GM19238 (cell line): ENCODE data around the gene ADGRB2.

Experiments
- DNase-seq: peaks from one replicate; pipeline ENCODE4 v3.0.0; 2011; ENCODE audit warnings: low spot score; ENCODE audit not compliant: insufficient read length

ADGRB2 gene, protein sequence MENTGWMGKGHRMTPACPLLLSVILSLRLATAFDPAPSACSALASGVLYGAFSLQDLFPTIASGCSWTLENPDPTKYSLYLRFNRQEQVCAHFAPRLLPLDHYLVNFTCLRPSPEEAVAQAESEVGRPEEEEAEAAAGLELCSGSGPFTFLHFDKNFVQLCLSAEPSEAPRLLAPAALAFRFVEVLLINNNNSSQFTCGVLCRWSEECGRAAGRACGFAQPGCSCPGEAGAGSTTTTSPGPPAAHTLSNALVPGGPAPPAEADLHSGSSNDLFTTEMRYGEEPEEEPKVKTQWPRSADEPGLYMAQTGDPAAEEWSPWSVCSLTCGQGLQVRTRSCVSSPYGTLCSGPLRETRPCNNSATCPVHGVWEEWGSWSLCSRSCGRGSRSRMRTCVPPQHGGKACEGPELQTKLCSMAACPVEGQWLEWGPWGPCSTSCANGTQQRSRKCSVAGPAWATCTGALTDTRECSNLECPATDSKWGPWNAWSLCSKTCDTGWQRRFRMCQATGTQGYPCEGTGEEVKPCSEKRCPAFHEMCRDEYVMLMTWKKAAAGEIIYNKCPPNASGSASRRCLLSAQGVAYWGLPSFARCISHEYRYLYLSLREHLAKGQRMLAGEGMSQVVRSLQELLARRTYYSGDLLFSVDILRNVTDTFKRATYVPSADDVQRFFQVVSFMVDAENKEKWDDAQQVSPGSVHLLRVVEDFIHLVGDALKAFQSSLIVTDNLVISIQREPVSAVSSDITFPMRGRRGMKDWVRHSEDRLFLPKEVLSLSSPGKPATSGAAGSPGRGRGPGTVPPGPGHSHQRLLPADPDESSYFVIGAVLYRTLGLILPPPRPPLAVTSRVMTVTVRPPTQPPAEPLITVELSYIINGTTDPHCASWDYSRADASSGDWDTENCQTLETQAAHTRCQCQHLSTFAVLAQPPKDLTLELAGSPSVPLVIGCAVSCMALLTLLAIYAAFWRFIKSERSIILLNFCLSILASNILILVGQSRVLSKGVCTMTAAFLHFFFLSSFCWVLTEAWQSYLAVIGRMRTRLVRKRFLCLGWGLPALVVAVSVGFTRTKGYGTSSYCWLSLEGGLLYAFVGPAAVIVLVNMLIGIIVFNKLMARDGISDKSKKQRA (N-terminal part only)

DNA sequence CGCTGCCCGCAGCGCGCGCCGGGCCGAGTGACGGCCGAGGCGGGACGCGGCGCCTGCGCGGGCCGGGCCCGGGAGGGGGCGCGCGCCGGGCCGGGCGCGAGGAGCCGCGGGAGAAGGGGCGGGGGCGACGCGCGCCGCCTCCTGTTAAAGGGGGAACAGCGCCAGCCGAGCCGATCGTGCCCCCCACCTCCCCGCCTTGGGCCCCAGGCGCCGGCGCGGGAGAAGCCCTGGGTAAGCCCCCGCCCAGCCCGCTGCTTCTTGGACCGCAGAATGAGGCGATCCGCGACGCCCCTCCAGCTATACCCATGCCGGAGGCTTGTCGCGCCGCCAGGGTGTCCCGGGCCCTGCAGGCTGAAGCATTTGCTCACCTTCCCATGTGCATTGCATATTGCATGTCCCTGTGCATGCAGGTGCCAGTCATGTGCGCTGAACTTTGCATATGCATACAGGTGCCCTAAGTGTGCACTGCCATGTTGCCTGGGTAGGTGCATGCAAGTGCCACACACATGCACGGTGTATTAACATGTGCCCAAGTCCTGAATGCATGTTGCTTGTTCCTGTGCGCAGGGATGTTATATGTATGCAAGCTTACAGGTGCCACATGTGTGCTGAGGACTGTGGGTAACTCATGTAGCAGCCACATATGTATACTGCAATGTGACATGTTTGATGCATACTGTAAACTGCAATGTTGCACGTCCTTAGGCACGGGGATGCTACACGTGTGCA, at the start of gene ADGRB2:
Gene ADGRB2, minus strand, starts transcription at position 29 of the 729 bp plus-strand sequence. CDS start 7,119 bp downstream, outside the sequence.
- no peak for DNase-seq

DNA sequence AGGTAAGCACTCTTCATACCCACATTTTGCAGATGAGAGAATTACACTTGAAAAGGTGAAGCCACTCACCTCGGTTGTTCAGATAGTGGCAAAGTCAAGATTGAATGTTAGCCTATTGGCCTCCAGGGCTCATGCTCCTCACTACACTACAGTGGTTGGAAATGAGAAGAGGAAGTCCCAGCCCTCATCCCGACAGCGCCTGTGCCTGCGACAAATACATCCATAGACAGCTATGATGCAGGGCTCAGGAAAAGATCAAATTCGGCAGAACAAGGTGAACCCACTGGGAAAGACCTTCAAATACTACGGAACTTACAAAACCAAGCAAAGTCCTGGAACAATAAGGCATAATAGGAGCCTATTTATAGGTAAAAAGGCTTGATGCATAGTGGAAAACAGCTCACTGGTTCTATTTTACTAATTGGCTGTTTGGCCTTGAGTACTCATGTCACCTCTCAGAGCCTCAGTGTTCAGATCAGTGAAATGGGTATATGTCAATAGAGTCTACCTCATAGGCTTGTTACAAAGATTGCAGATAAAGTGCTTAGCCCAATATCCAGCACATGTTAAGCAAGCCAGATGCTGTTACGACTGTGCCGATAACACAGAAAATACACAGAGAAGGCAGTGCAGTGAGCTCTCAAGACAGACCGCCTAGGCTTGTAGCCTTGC, 48.2 kb upstream of the ADGRB2 start:
- no peak for DNase-seq

DNA sequence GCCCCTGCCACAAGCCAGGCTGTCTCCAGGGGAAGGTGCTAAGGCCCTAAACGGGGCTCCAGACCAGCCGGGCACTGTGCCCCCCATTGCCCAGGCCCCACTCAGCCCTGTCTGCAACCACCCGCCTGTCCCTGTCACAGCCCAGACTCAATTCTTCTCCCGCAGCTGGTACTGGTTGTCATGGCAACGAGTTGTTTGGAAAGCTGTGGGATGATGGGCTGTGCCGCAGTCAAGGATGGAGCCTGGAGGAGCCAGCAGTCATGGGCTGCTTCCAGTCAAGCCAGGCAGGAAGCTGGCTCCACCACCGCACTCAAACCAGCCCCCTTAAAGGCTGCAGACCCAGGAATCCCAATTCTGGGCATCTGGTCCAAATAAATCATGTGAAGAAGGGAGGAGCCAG, 47.5 kb upstream of the ADGRB2 start:
- DNase-seq = no peak

DNA sequence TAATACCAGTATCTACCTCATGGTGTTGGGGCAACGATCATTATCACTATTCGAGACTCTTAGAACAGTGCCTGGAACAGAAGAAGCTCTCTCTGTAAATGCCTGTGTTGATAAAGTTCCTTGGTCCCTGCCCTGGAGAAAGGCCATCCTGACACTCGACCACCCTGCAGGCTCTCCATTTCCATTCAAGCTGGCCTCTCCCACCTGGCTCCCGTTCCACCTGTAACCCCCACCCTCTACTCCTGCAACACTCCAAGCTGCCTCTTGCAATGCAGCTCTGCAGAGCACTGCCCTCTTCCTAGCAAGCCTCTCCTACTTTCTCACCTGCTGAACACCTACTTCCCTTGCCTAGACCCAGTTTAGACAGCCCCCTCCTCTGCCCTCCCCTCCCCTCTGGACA, 45.6 kb upstream of the ADGRB2 start:
- DNase-seq = no peak

DNA sequence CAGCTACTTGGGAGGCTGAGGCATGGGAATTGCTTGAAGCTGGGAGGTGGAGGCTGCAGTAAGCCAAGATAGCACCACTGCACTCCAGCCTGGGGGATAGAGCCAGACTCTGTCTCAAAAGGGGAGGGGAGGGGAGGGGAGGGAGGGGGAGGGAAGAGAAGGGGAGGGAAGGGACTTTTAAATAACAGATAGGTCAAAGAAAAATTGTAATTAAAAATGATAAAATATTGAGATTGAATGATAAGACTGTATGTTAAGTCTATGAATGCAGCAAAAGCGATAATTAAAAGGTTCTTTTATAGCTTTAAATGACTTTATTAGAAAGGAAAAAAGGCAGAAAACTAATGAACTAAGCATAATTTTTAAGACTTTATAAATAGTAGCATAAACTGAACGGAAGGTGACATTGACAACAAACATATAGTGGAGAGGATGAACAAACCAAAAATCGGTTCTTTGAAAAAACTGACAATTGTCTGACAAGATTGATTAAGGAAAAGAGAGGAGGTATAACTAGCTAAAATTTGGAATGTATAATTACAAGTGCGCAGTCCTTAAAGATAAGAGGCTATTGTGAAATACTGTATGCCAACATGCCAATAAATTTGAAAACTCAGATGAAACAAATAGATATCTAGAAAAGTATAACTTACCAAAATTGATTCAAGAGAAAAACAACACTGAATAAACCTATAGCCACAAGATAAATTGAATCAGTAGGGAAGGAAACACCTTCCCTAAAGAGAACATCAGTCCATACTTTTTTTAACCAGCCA, 43.3 kb upstream of the ADGRB2 start:
- DNase-seq = no peak

DNA sequence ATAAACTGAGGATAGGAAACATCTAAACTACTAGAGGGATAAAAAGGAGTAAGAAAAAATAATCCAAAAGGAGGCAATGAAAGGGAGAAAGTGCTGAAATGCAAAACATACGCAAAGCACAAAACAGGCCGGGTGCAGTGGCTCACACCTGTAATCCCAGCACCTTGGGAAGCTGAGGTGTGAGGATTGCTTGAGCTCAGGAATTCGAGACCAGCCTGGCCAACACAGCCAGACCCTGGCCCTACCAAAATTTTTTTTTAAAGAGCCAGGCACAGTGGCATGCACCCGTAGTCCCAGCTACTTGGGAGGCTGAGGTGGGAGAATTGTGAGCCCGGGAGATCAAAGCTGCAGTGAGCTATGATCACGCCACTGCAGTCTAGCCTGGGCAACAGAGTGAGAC, 41.2 kb upstream of the ADGRB2 start:
- DNase-seq = no peak

DNA sequence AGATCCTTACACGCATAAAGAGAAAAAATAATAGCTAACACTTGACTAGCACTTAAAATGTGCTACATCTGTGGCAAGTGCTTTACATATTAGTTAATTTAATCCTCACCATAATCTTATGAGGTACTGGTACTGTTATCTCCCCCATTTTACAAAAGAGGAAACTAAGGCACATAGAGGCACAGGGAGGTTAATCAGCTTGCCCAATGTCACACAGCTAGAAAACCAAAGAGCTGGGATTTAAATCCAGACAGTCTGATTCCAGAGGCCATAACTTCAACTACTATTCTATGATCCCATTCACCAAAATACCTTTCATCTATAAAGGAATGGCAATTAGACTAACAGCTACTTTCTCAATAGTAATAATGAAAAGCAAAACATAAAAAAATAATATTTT, 40.0 kb upstream of the ADGRB2 start:
- DNase-seq = no peak

DNA sequence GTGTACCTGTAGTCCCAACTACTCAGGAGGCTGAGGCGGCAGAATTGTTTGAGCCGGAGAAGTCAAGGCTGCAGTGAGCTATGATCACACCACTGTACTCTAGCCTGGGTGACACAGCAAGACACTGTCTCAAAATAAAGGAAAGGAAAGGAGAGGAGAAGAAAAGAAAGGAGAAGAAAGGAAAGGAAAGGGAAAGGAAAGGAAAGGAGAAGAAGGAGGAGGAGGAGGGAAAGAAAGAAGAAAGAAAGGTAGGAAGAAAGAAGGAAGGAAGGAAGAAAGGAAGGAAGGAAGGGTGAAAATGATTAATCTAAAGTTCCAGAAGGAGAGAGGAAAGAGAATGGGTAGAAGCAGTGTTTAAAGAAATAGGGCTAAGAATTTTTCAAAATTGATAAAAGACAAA, 39.5 kb upstream of the ADGRB2 start:
- no peak for DNase-seq

DNA sequence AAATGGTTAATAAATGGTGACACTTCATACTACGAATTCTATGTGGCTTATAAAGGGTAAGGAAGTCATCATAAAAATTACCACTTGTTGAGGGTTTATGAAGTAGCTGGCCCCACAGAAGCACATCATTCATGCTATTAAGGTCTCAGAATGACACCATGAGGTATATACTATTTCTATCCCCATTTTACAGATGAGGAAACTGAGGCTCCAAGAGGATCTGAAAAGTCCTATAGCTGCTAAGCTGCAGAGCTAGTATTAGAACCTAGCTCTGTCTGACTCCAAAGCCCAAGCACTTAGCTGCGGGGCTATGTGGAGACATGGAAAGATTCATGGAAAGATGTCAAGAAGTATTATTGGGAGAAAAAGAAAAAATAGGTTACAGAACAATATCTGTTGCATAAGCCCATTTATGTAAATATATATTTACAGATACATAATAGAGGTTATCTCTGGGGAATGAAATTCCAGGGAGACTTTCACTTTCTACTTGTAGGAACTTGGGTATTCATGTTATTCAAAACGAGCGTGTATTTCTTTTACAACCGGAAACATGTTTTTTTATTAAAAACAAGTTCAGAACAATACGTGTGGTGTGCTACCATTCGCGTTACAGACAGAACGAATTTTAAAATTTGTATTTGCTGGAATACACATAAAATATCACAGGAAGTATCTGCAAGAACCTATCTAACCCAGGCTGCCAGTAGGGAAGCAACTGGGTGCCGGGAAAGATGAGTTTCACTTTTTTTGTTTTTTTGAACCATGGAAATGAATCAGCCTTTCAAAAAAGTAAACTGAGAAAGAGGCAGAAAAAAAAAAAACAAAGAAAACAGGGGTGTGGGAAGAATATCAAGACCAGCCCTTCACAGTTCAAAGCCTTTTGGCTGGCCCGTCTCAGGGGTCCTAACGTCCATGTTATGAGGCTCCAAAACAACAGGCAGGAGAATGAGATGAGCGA, 38.3 kb upstream of the ADGRB2 start:
- DNase-seq = no peak

DNA sequence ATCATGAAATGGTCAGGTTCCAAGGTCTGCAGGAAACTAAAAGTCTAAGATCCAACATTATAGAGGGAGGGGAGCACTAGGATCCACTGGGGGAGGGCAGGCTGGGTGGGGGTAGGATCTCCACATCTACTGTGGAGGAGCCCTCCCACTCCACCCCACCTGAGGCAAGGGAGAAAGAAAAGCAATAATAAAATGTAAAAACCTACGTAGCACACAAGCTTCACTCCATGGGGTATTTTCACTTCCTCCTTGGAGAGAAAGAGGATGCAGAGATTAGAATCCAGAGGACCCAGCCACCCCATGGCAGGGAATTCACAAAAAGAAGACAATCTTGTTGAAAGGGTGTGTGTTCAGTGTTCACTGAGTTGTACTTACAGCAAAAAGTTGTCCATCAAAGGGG, 37.3 kb upstream of the ADGRB2 start:
- DNase-seq = no peak

DNA sequence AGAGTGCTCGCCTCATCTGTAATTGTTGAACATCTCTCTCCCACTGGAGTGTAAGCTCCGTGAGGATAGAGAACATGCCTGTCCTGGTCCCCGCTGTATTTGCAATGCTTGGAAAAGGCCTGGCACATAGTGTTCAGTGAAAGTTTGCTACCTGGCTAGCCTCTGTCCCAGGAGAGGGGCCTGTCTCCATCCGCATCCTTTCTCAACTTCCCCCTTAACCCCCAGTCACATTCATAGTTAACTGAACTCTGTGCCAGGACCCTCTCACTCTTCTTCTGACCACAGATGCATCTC, 36.5 kb upstream of the ADGRB2 start:
- no peak for DNase-seq

DNA sequence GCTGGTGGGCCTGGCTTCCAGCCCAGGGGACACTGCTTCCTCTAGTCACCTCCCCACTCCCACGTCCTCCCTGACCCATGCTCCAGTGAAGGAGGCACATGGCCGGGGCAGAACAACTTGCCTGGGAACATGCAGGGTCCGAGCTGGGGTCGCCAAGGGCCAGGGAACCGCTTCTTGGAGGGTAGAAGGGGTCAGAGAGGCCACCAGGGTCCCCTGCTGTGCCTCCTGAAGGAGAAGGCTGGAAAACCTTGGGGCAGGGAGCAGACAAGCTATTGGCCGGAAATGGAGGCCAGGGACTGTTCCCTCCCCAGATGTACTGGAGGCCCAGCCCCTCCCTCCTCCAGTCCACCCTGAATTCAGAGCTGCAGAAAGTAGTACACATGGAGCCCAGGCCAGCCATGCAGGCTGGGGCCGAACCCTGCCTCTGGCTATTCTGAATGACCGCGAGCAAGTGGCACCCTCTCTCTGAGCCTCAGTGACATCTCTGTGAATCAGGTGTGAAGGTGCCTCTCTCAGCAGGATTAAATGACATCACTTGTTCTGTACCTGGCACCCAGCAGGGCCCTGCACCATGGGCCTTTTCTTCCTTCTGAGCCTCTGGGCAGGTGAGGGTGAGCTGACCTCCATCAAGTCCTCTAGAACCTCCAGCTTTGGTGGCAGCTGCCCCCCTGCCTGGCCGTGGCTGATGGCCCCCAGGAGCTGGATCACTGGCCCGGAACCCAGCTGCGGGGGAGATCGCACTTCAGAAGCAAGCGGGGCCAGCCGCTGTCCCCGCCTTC, 35.9 kb upstream of the ADGRB2 start:
- no peak for DNase-seq

DNA sequence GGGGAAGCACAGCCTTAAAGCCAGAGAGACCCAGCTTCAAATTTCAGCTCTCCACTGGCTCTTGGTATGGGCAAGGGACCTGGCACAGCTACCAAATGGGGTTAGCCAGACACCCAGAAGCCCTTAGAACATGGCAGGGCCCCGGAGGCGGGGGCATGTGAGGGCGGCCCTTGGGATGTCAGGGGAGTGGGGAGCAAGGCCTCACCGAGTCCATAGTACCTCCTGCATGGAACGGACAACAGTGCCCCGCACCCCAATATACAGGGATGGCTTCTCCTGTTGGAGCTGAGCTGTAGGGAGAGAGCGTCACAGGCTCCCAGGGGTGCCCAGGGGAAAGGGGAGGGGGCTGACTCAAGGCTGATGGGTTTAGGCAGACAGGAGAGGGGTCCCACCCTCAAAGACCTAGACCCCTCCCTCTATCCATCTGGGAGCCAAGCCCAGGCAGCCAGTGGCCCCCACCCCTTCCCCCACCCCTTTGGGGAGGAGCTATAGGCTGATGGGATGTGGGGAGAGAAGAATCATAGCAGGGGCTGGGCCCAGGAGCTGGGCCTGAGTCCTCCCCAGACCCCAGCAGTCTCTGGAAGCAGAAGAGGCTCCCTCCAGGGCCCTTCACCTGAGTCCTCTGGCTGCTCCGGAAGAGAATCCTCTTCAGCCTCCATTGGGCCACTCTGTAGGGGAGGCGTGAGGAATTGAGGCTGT, 35.2 kb upstream of the ADGRB2 start:
- DNase-seq = no peak

DNA sequence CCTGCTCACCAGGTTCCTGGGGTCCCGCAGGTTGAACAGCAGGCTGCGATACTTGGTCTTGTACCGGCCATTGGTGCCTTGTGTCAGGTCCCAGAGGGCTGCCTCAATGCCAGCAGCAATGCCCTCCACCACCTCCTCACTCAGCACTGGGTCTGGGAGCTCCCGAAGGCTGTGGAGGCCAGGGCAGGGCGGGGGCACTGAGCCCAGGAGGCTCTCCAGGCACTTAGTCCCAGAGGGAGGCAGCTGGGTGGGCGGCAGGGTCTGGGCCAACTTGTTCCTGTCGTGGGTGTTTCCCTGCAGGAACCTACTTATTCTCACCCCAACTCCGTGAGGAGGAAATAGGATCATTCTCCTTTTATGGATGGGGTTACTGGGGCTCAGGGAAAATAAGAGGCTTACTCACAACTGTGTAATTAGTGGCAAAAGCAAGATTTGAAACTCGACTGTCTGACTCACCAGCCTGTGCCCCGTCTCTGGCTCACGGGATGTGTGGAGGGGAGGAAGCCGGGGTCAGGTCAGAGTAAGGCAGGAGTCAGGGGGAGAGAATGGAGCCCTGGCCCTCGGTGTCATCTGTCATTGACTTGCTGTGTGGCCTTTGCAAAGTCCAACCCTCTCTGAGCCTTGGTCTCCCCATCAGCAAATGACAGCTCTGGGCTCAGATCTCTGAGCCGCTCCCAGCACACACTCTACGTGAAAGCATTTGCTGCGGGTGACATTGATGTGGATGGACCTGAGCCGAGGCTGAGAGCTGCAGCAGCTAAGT, 34.5 kb upstream of the ADGRB2 start:
- DNase-seq = no peak

DNA sequence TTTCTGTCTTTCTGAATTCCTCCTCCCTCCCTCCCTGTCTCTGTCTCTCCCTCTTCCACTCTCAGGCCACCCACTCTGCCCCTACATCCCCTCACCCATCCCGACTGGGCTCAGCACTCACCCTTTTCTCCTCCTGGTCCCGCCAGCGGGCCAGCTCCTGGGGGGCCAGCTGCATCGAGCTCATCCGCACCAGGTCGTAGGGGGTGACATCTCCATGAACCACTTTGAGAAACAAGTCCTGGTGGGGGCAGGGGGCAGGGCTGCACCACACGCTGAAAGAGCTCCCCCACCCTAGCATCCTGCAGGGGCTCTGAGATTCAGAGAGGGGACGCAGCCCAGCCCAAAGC, 33.9 kb upstream of the ADGRB2 start:
- no peak for DNase-seq

DNA sequence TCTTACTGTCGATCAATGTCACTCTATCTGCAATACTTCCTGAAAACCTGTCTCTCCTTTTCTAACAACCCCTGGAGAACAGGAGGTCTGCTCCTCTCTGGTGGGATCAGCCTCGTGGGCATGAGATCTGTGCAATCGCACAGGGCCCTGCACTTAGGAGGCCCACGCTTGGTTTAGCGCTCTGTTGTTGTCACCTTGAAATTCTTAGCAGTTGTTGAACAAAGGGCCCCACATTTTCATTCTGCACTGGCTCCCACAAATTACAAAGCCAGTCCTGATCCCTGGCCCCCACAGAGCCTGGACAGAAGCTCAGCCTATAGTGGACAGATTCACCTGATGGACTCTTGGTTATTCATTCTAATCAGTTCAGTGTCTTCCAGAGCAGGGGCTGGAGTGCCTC, 33.1 kb upstream of the ADGRB2 start:
- DNase-seq = no peak

DNA sequence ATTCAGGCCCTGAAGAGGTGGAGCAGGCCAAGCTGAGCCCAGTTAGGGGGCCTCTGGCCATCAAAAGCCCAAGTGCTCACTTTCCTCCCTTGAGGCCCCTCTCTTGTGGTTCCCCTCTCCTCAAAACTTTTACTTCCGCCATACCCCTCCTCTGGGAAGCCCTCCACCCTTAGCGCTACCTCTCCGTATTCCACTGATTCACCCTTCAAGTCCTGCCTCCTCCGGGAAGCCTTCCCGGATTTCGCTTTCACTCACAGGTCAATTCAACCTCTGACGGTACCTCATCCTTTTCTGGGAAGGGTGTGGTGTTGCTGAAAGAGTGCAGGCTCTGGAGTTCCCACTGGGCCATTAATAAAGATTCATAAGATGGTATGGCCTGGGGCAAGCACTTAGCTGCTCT, 32.6 kb upstream of the ADGRB2 start:
- DNase-seq = no peak
